ENCODE results near the gene RUNX2. TPM values are rescaled to one million over a fixed set of nuclear protein-coding genes. Genes with fewer than 3 reads are reported as not detected.

The RUNX2 gene
- total RNA-seq, 2 experiments from 2014 or later: 0.27 to 0.44 TPM

DNA sequence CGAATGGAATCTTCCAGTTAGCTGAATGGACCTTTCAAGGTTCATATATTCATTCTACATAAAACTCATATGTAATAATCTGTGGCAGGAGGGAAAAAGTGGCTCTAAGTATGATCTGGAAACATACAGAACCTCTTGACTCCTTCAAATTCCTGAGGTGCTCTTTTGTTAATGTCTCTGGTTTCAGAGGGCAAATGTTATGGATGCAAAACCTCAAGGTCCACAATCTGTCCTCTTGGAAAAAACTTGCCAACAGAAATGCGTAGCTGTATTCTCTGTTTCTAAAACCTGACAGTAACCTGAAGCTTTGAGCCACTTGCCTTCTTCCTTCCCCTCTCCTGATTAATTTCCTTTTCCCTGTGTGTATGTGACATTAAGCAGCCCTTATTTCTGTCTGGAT is 130.5 kb downstream of the RUNX2 start:
- POLR2A ChIA-PET: no interaction called here
- H2AFZ ChIP-seq (ENCODE audit: low read length): no peak overlapping the region
- intact Hi-C loops (cut with micrococcal nuclease; ENCODE audit: unreplicated experiment): no loop called here
- H3K9me3 ChIP-seq (ENCODE audit: low read length): no peaks in the 10 kb centered on the region
- no peaks in the 10 kb centered on the region for H3K4me1 ChIP-seq (ENCODE audit: insufficient read depth, low read length, poor library complexity, severe bottlenecking)
- TF ChIP-seq EZH2phosphoT487 (IDR thresholded peaks at IDR 0.05; ENCODE audit: borderline replicate concordance, low read depth, low read length): no peak
- TF ChIP-seq CTCF (conservative IDR thresholded peaks at IDR 0.05; ENCODE audit: low read length): no peak
- H4K20me1 ChIP-seq (ENCODE audit: insufficient read depth, low read length): no peaks in the 10 kb centered on the region
- no peaks in the 10 kb centered on the region for H3K36me3 ChIP-seq (ENCODE audit: insufficient read depth, low read length)
- no peak for DNase-seq (ENCODE audit: low spot score)
- no peak overlapping the region for H3K27ac ChIP-seq (ENCODE audit: low read depth, low read length, poor library complexity, severe bottlenecking)
- BruUV-seq (replicated peaks): no TSS peak
- H3K4me3 ChIP-seq (ENCODE audit: low read depth, low read length, poor library complexity, severe bottlenecking): no peak overlapping the region
- H3K9me2 ChIP-seq (ENCODE audit: insufficient read depth, low read length): no peaks in the 10 kb centered on the region
- CTCF ChIA-PET (ENCODE audit: unreplicated experiment): no interaction called here
- no peaks in the 10 kb centered on the region for H3K79me2 ChIP-seq (ENCODE audit: insufficient read depth, low read depth, low read length)
- no peak overlapping the region for H3K4me2 ChIP-seq (ENCODE audit: low read length)

DNA sequence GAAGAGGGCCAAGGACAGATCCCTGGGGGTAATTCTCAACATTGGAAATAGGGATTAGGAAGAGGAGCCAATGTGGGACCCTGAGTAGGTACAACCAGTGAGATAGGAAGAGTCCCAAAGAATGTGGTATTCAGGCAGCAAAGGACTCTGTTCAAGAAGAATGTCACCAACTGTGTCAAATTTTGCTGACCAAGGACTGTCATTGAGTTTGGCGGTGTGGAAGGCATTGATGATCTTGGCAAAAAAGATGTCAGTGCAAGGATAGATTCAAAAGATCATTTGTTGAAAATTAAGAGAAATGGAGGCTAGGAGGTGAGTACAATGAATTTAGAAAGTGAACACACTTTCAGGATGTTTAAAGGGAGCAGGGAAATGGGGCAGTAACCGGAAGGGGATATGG is 132.0 kb downstream of the RUNX2 start:
- Histone ChIP-seq H3K4me1 (ENCODE audit: insufficient read depth, low read length, poor library complexity, severe bottlenecking) (no peaks in the 10 kb centered on the region), H3K27ac (ENCODE audit: low read depth, low read length, poor library complexity, severe bottlenecking) (no peak overlapping the region), H3K36me3 (ENCODE audit: insufficient read depth, low read length) (no peaks in the 10 kb centered on the region), H3K4me3 (ENCODE audit: low read depth, low read length, poor library complexity, severe bottlenecking) (no peak overlapping the region), H3K4me2 (ENCODE audit: low read length) (no peak overlapping the region), H3K9me3 (ENCODE audit: low read length) (no peaks in the 10 kb centered on the region), H3K79me2 (ENCODE audit: insufficient read depth, low read depth, low read length) (no peaks in the 10 kb centered on the region), H3K9me2 (ENCODE audit: insufficient read depth, low read length) (no peaks in the 10 kb centered on the region), H2AFZ (ENCODE audit: low read length) (no peak overlapping the region), H4K20me1 (ENCODE audit: insufficient read depth, low read length) (no peaks in the 10 kb centered on the region)
- ChIA-PET CTCF (ENCODE audit: unreplicated experiment) (no interaction called here), POLR2A (no interaction called here)
- no peak for DNase-seq (ENCODE audit: low spot score)
- BruUV-seq (replicated peaks): no TSS peak
- TF ChIP-seq CTCF (conservative IDR thresholded peaks at IDR 0.05; ENCODE audit: low read length): no peak
- TF ChIP-seq EZH2phosphoT487 (IDR thresholded peaks at IDR 0.05; ENCODE audit: borderline replicate concordance, low read depth, low read length): no peak
- intact Hi-C loops (cut with micrococcal nuclease; ENCODE audit: unreplicated experiment): no loop called here

- Histone ChIP-seq H3K36me3 (ENCODE audit: insufficient read depth, low read length) (no peaks in the 10 kb centered on the region), H3K79me2 (ENCODE audit: insufficient read depth, low read depth, low read length) (no peaks in the 10 kb centered on the region), H3K4me1 (ENCODE audit: insufficient read depth, low read length, poor library complexity, severe bottlenecking) (no peaks in the 10 kb centered on the region), H3K27ac (ENCODE audit: low read depth, low read length, poor library complexity, severe bottlenecking) (no peak overlapping the region), H2AFZ (ENCODE audit: low read length) (no peak overlapping the region), H3K4me2 (ENCODE audit: low read length) (no peak overlapping the region), H4K20me1 (ENCODE audit: insufficient read depth, low read length) (no peaks in the 10 kb centered on the region), H3K9me2 (ENCODE audit: insufficient read depth, low read length) (no peaks in the 10 kb centered on the region), H3K9me3 (ENCODE audit: low read length) (no peaks in the 10 kb centered on the region), H3K4me3 (ENCODE audit: low read depth, low read length, poor library complexity, severe bottlenecking) (no peak overlapping the region)
- TF ChIP-seq CTCF (conservative IDR thresholded peaks at IDR 0.05; ENCODE audit: low read length): no peak
- no peak for TF ChIP-seq EZH2phosphoT487 (IDR thresholded peaks at IDR 0.05; ENCODE audit: borderline replicate concordance, low read depth, low read length)
- no TSS peak for BruUV-seq (replicated peaks)
- ChIA-PET CTCF (ENCODE audit: unreplicated experiment) (no interaction called here), POLR2A (no interaction called here)
- intact Hi-C loops (cut with micrococcal nuclease; ENCODE audit: unreplicated experiment): no loop called here
- no peak for DNase-seq (ENCODE audit: low spot score)
These were observed 133.4 kb downstream of the RUNX2 start for GRCh38 chr6:45461486-45461885.

Data from OCI-LY7 (cell line).